T-helper 2 cell treated with Interferon-gamma antibody and Interleukin-4, amounts not matched to agents 100 ng/mL and 5 ng/mL, for 36 hours (primary cell): ENCODE data around the gene IL10RA. TPM values are rescaled to one million over a fixed set of nuclear protein-coding genes. Genes with fewer than 3 reads are reported as not detected.

ENCODE experiments used
- intact Hi-C: fragments of 100-400 bp; cut with micrococcal nuclease; formaldehyde crosslinking; loops from one replicate; pipeline ENCODE4 v1.15.1; 2023
- total RNA-seq: library from RNA; stranded (reverse); gene quantifications from 2 replicates; pipeline ENCODE4 v1.2.3, GENCODE V29; 2022

The IL10RA gene
- total RNA-seq, 1 donor from 2014 or later: 364 TPM

- intact Hi-C loops: no loop called here
Measured at GRCh38 chr11:118005224-118006152, 19.3 kb downstream of the IL10RA start.

GRCh38 chr11:118006153-118006534 is 19.9 kb downstream of the IL10RA start:
- intact Hi-C loops: no loop called here

- intact Hi-C loops: loop anchor here (1.0 kb wide), 2 partner anchors 39 to 44 kb away; no protein-coding TSS in a partner anchor
Measured at GRCh38 chr11:118007040-118007439, 20.8 kb downstream of the IL10RA start.

- intact Hi-C loops: loop anchor here (1.0 kb wide), 3 partner anchors 9 to 44 kb away; no protein-coding TSS in a partner anchor
Measured at GRCh38 chr11:118007563-118008270, 21.5 kb downstream of the IL10RA start.

GRCh38 chr11:118008271-118008911 is 22.2 kb downstream of the IL10RA start:
- intact Hi-C loops: loop anchor here (1.0 kb wide), 1 partner anchor 8 kb away; no protein-coding TSS in a partner anchor

GRCh38 chr11:118009864-118010737 is 23.9 kb downstream of the IL10RA start:
- intact Hi-C loops: no loop called here

- intact Hi-C loops: loop anchor here (1.0 kb wide), 1 partner anchor 8 kb away; no protein-coding TSS in a partner anchor
Measured at GRCh38 chr11:118010738-118011461, 24.7 kb downstream of the IL10RA start.

- intact Hi-C loops: no loop called here
Measured at GRCh38 chr11:118012083-118012669, 26.0 kb downstream of the IL10RA start.

GRCh38 chr11:118014022-118014421 is 27.8 kb downstream of the IL10RA start:
- intact Hi-C loops: no loop called here

GRCh38 chr11:118015385-118015841 is 29.2 kb downstream of the IL10RA start:
- intact Hi-C loops: no loop called here

- intact Hi-C loops: loop anchor here (1.0 kb wide), 1 partner anchor 8 kb away; no protein-coding TSS in a partner anchor
Measured at GRCh38 chr11:118016104-118016503, 29.9 kb downstream of the IL10RA start.

- intact Hi-C loops: no loop called here
Measured at GRCh38 chr11:118017111-118017510, 30.9 kb downstream of the IL10RA start.

GRCh38 chr11:118017631-118018315 is 31.6 kb downstream of the IL10RA start:
- intact Hi-C loops: no loop called here

- intact Hi-C loops: no loop called here
Measured at GRCh38 chr11:118018401-118018800, 32.2 kb downstream of the IL10RA start.

GRCh38 chr11:118021146-118021545 is 35.0 kb downstream of the IL10RA start:
- intact Hi-C loops: no loop called here

- intact Hi-C loops: no loop called here
Measured at GRCh38 chr11:118027694-118028093, 41.5 kb downstream of the IL10RA start.

- intact Hi-C loops: no loop called here
Measured at GRCh38 chr11:118028626-118029025, 42.4 kb downstream of the IL10RA start.

- intact Hi-C loops: no loop called here
Measured at GRCh38 chr11:118033443-118033842, 47.2 kb downstream of the IL10RA start.

- intact Hi-C loops: loop anchor here (1.0 kb wide), 1 partner anchor 40 kb away; no protein-coding TSS in a partner anchor
Measured at GRCh38 chr11:118042141-118042540, 55.9 kb downstream of the IL10RA start.
